HepG2 (cell line): Measurements from ENCODE around the gene BTBD8. TPM values are rescaled to one million over a fixed set of nuclear protein-coding genes. Genes with fewer than 3 reads are reported as not detected.

ENCODE experiments used
- ATAC-seq: fragments of 200-7000 bp; cut with Tn5 transposase; 3 replicates; pipeline ENCODE4 v1.9.1; 2020; ENCODE audit warnings: mild to moderate bottlenecking, moderate library complexity
- BruUV-seq: library from RNA; stranded (reverse); fragments of 400-500 nt; replicated peaks from 2 replicates; lab custom pipeline; 2021; lab: Mats Ljungman, UMichigan
- CTCF ChIA-PET: fragments of 300-600 bp; formaldehyde crosslinking; extraction: SDS; loops from one replicate; lab custom pipeline; 2021; ENCODE audit warnings: low total read pairs, inconsistent platforms, low intra/inter-chr PET ratio; lab: Yijun Ruan, JAX
- POLR2A ChIA-PET: fragments of 350-600 bp; sonication (Branson Sonifier 250); formaldehyde crosslinking; loops from one replicate; lab custom pipeline; 2020; ENCODE audit warnings: antibody characterized with exemption, inconsistent platforms; lab: Yijun Ruan, JAX
- DNase-seq: peaks from one replicate; pipeline ENCODE4 v3.0.0-alpha.2; 2015; ENCODE audit warnings: low spot score
- FAIRE-seq: peaks from 3 replicates; lab custom pipeline; 2011; peaks lifted over from hg19 to GRCh38; lab: Jason Lieb, UNC
- H2AFZ ChIP-seq: one replicate; pipeline ENCODE4 v1.6.1; 2011; ENCODE audit warnings: low read length, inconsistent platforms
- H3K27ac ChIP-seq: fragments of 300-600 bp; 3 replicates; pipeline ENCODE4 v1.8.0; 2011; ENCODE audit warnings: mixed run types, mild to moderate bottlenecking, mixed read lengths, low read length, inconsistent platforms; ENCODE audit not compliant: insufficient read depth; ENCODE audit errors: extremely low read length
- H3K27me3 ChIP-seq, 2 experiments: fragments of 200-600 bp in 1 of 2; 2 replicates in 1 of 2; 3 replicates in 1 of 2; pipeline versions ENCODE4 v1.6.0 to v1.8.0; 2011; ENCODE audit warnings: low read length in 2 of 2, mild to moderate bottlenecking in 2 of 2, moderate library complexity in 2 of 2, inconsistent platforms in 1 of 2; ENCODE audit not compliant: insufficient read depth in 2 of 2, control insufficient read depth in 1 of 2
- H3K36me3 ChIP-seq, 2 experiments: fragments of 200-600 bp in 1 of 2; replicated peaks in 1 of 2; 2 replicates in 1 of 2; 3 replicates in 1 of 2; pipeline versions ENCODE4 v1.5.1 to v1.8.0; 2011; ENCODE audit warnings: low read length in 2 of 2, inconsistent platforms in 1 of 2; ENCODE audit not compliant: insufficient read depth in 2 of 2, control insufficient read depth in 1 of 2
- H3K4me1 ChIP-seq: 2 replicates; pipeline ENCODE4 v1.5.1; 2012; ENCODE audit warnings: low read length, inconsistent platforms; ENCODE audit not compliant: insufficient read depth
- H3K4me2 ChIP-seq: 2 replicates; pipeline ENCODE4 v1.6.0; 2011; ENCODE audit warnings: low read depth, low read length, inconsistent platforms
- H3K4me3 ChIP-seq, 3 experiments: fragments of 200-600 bp in 1 of 3; sonication (generic), shearing (Covaris generic) in 1 of 3; replicated peaks in 1 of 3; 2 replicates each; pipeline ENCODE4 v1.5.1; 2011 to 2016; ENCODE audit warnings: low read length in 3 of 3, inconsistent platforms in 2 of 3, low read depth in 2 of 3, mild to moderate bottlenecking in 2 of 3, control low read depth in 1 of 3, mixed read lengths in 1 of 3; ENCODE audit not compliant: insufficient read depth in 1 of 3
- H3K79me2 ChIP-seq: one replicate; pipeline ENCODE4 v1.6.1; 2011; ENCODE audit warnings: low read length, inconsistent platforms; ENCODE audit not compliant: insufficient read depth
- H3K9ac ChIP-seq: 2 replicates; pipeline ENCODE4 v1.6.0; 2011; ENCODE audit warnings: mild to moderate bottlenecking, low read depth, low read length, inconsistent platforms; ENCODE audit not compliant: insufficient read depth
- H3K9me3 ChIP-seq: 2 replicates; pipeline ENCODE4 v1.5.1; 2012; ENCODE audit warnings: mild to moderate bottlenecking, low read length
- H4K20me1 ChIP-seq: 2 replicates; pipeline ENCODE4 v1.6.0; 2011; ENCODE audit warnings: inconsistent platforms, mild to moderate bottlenecking, low read length, moderate library complexity; ENCODE audit not compliant: insufficient read depth
- CEBPZ ChIP-seq: IDR thresholded peaks from 2 replicates; pipeline ENCODE4 v1.6.1; 2012; ENCODE audit warnings: low read length, improper control_type of control experiment
- ETS1 ChIP-seq: sonication (generic); formaldehyde crosslinking; IDR thresholded peaks from 2 replicates; pipeline ENCODE4 v1.4.0; 2020; ENCODE audit warnings: missing genetic modification reagents
- NCOA2 ChIP-seq: sonication (generic); formaldehyde crosslinking; IDR thresholded peaks from 2 replicates; pipeline ENCODE4 v1.8.0; 2022; ENCODE audit warnings: inconsistent platforms
- RERE ChIP-seq: IDR thresholded peaks from 2 replicates; pipeline ENCODE4 v1.6.1; 2016; ENCODE audit warnings: low read depth, missing genetic modification reagents, missing compliant biosample characterization
- RORA ChIP-seq: sonication (generic); formaldehyde crosslinking; IDR thresholded peaks from 2 replicates; pipeline ENCODE4 v1.5.0; 2020; ENCODE audit warnings: mild to moderate bottlenecking, missing genetic modification reagents, moderate library complexity
- SKI ChIP-seq: fragments of 450-650 bp; IDR thresholded peaks from one replicate; pipeline ENCODE4 v1.6.1; 2018; ENCODE audit warnings: mild to moderate bottlenecking; ENCODE audit not compliant: partially characterized antibody
- ZNF331 ChIP-seq: sonication (generic); formaldehyde crosslinking; IDR thresholded peaks from 2 replicates; pipeline ENCODE4 v1.4.0; 2020; ENCODE audit warnings: missing genetic modification reagents
- ZNF773 ChIP-seq: sonication (generic); formaldehyde crosslinking; IDR thresholded peaks from 2 replicates; pipeline ENCODE4 v1.4.0; 2020; ENCODE audit warnings: missing genetic modification reagents, borderline replicate concordance
- WGBS: methylation state at CpG from one replicate; pipeline ENCODE4 v1.1.6; 2017; ENCODE audit warnings: low lambda C conversion rate; 5-methylcytosine and 5-hydroxymethylcytosine counted together
- in situ Hi-C: cut with HindIII; loops from 2 replicates; pipeline ENCODE4 v1.10.0; 2017; ENCODE audit warnings: low pct_unique_long_range_greater_than_20kb; ENCODE audit not compliant: extremely low pct_ligation_motif_present
- intact Hi-C: fragments of 100-400 bp; cut with micrococcal nuclease; formaldehyde crosslinking; loops from one replicate; pipeline ENCODE4 v1.10.0; 2022; ENCODE audit not compliant: unreplicated experiment
- polyA plus RNA-seq, 8 experiments: library from polyadenylated mRNA; depleted of rRNA in 3 of 8; stranded (reverse) in 7 of 8; unstranded in 1 of 8; fragments of >200 nt; fragmentation: Illumina TruSeq in 4 of 8; extraction: Trizol in 4 of 8; gene quantifications; 2 replicates each; pipeline versions ENCODE4 v1.2.1 to v1.2.3, GENCODE V29; 2011 to 2016; ENCODE audit warnings: low read depth in 4 of 8, missing spikeins in 1 of 8, mixed read lengths in 1 of 8; ENCODE audit not compliant: insufficient read depth in 1 of 8
- total RNA-seq, 5 experiments: library from RNA; depleted of rRNA; stranded (reverse); fragments of >200 nt; fragmentation: Illumina TruSeq; extraction: Trizol; gene quantifications; 2 replicates each; pipeline ENCODE4 v1.2.3, GENCODE V29; 2016; ENCODE audit warnings: low read depth in 1 of 5
- TF ChIP-seq, protein P1 (sequence below): sonication (generic); formaldehyde crosslinking; IDR thresholded peaks from 2 replicates; pipeline ENCODE4 v1.8.0; 2022; ENCODE audit warnings: low read depth, missing genetic modification reagents
- TF ChIP-seq, protein P2 (sequence below): sonication (generic); formaldehyde crosslinking; conservative IDR thresholded peaks from 2 replicates; pipeline ENCODE4 v1.8.0; 2022; ENCODE audit warnings: missing genetic modification reagents

The BTBD8 gene
- total and polyA plus RNA-seq, 2 of the 13 experiments (the other 11 are each of a cell fraction or from before 2014, with no cell fraction given), result 0.41 to 1.8 TPM

DNA sequence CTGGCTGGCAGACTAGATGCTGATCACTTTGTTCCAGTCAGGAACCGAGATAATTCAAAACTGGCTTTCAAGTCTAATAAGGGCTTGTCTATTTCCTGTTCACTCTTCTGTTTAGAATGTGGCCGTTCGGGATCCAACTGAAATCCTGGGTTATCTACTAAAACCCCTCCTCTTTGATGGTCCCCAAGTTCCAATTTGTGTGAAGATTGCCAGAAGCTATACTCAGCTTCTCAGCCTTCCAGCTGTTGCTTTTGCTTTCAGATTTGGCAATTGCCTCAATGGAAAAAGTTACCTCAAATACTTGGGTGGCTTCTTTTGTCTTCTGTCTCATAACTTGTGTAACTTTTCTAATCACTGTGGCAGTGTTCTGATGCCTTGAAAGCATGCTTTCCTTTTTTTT, 43.7 kb downstream of the BTBD8 start:
- Histone ChIP-seq H3K27ac (no peak overlapping the region), H2AFZ (no peak overlapping the region), H3K9ac (no peak overlapping the region), H3K4me3 (no peak overlapping the region), H3K79me2 (no peaks in the 10 kb centered on the region), H4K20me1 (no peaks in the 10 kb centered on the region), H3K27me3 (no peaks in the 10 kb centered on the region), H3K9me3 (no peaks in the 10 kb centered on the region), H3K4me1 (no peaks in the 10 kb centered on the region), H3K4me2 (no peak overlapping the region), H3K36me3 (no peaks in the 10 kb centered on the region)
- FAIRE-seq (no peak), ATAC-seq (no peak), DNase-seq (no peak)
- intact Hi-C loops, result no loop called here
- in situ Hi-C loops, result no loop called here
- ChIA-PET CTCF (no interaction called here), POLR2A (no interaction called here)
- WGBS, result 60% methylated on average over 3 of the region's 3 CpGs
- no TSS peak for BruUV-seq
- TF ChIP-seq CEBPZ (no peak), ZNF773 (CRISPR knock-in tag) (no peak), ETS1 (CRISPR knock-in tag) (no peak), SKI (no peak), ZNF331 (CRISPR knock-in tag) (no peak), RERE (CRISPR knock-in tag) (no peak), RORA (CRISPR knock-in tag) (no peak), NCOA2 (CRISPR knock-in tag) (no peak)
- TF ChIP-seq, protein P1, sequence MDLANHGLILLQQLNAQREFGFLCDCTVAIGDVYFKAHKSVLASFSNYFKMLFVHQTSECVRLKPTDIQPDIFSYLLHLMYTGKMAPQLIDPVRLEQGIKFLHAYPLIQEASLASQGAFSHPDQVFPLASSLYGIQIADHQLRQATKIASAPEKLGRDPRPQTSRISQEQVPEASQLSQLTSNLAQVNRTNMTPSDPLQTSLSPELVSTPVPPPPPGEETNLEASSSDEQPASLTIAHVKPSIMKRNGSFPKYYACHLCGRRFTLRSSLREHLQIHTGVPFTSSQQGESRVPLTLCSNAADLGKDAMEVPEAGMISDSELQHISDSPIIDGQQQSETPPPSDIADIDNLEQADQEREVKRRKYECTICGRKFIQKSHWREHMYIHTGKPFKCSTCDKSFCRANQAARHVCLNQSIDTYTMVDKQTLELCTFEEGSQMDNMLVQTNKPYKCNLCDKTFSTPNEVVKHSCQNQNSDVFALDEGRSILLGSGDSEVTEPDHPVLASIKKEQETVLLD, result no peak
- TF ChIP-seq, protein P2, sequence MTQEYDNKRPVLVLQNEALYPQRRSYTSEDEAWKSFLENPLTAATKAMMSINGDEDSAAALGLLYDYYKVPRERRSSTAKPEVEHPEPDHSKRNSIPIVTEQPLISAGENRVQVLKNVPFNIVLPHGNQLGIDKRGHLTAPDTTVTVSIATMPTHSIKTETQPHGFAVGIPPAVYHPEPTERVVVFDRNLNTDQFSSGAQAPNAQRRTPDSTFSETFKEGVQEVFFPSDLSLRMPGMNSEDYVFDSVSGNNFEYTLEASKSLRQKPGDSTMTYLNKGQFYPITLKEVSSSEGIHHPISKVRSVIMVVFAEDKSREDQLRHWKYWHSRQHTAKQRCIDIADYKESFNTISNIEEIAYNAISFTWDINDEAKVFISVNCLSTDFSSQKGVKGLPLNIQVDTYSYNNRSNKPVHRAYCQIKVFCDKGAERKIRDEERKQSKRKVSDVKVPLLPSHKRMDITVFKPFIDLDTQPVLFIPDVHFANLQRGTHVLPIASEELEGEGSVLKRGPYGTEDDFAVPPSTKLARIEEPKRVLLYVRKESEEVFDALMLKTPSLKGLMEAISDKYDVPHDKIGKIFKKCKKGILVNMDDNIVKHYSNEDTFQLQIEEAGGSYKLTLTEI (CRISPR knock-in tag), result no peak
